Measurements from ENCODE around the gene KLHL36.
"Not testable (repeated sequence)": the region's sequence is repeated elsewhere in the genome, so short reads cannot be mapped to it uniquely, and the experiment has no call there.

KLHL36 gene

DNA sequence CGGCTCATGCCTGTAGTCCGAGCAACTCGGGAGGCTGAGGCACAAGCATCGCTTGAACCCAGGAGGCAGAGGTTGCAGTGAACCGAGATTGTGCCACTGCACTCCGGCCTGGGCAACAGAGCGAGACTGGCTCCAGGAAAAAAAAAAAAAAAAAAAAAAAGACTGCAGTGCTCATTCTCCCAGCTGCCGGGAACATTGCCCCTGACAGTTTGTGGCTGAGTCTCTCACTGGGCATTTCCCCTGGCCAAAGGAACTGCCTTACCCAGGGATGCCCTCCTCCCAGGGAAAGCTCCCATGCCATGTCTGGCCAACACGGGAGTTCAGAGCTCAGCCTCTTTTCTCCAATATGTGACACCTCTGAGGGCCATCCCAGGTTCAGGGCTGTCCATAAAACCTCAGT is 30.2 kb downstream of the KLHL36 start:
- no peak for FAIRE-seq
- TF ChIP-seq POLR2AphosphoS5 (IDR thresholded peaks at IDR 0.05; ENCODE audit: low read depth, low read length) (no peak), POLR2A (IDR thresholded peaks at IDR 0.05; ENCODE audit: low read depth, low read length) (no peak), TAF1 (IDR thresholded peaks at IDR 0.05; ENCODE audit: borderline replicate concordance, low read depth, low read length) (no peak)
- no peak for DNase-seq (ENCODE audit: insufficient read length)

DNA sequence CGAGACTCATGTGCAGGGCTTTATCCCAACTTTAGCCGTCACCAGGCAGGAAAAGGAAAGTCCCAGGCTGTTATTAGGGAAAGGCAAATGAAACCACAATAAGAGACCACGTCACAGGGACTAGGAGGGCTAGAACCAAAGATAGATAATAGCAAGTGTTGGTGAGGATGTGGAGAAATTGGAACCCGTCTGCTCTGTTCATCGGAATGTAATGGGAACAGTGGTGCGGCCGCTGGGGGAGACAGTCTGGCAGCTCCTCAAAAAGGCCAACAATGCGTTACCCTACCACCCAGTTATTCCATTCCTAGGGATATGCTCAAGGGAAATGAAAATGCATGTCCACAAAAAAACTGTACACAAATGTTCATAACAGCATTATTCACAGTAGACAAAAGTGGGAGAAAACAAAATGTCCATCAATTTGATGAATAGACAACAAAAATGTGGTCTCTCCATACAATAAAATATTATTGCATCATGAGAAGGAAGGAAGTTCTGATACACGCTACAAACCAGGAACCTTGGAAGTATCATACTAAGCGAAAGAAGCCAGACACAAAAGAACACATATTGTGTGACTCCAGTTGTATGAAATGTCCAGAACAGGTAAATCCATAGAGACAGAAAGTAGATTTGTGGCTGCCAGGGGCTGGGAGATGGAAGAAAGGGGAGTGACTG is 32.0 kb downstream of the KLHL36 start:
- no peak for DNase-seq (ENCODE audit: insufficient read length)
- no peak for FAIRE-seq
- TF ChIP-seq POLR2AphosphoS5 (IDR thresholded peaks at IDR 0.05; ENCODE audit: low read depth, low read length): no peak
- TF ChIP-seq POLR2A (IDR thresholded peaks at IDR 0.05; ENCODE audit: low read depth, low read length): no peak
- no peak for TF ChIP-seq TAF1 (IDR thresholded peaks at IDR 0.05; ENCODE audit: borderline replicate concordance, low read depth, low read length)

DNA sequence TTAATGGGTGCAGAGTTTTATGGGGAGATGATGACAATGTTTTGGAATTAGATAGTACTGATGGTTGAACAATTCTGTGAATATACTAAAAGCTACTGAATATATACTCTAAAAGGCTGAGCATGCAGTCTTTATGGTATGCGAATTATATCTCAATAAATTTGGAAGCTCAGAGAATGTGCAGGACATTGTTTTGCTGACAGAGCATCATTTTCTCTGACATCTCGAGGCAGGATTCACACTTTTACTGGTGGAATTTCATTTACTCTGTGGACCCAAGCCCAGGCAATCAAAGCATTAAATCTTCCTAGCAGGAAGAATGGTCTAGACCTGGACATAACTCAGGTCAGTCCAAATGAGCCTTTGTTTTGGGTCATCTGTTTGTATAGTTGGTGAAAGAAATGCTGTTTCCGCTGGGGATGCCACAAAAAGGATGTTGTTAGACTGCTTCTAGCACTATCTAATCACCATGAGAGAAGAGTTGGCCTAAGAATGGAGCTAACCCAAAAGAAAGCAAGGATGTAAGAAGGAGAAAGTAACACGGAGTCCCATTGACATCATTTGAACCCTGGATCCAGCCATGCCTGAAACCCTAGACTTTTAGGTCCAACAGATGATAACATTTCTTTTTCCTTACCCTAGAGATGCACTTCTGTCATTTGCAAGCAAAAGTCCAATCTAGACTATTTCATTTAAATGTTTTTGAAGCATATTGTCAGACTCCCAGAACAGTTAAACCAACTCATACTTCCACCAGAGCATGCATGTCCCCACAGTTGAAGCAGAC is 32.7 kb downstream of the KLHL36 start:
- TF ChIP-seq POLR2AphosphoS5 (IDR thresholded peaks at IDR 0.05; ENCODE audit: low read depth, low read length): no peak
- no peak for TF ChIP-seq TAF1 (IDR thresholded peaks at IDR 0.05; ENCODE audit: borderline replicate concordance, low read depth, low read length)
- TF ChIP-seq POLR2A (IDR thresholded peaks at IDR 0.05; ENCODE audit: low read depth, low read length): no peak
- FAIRE-seq (no peak), DNase-seq (ENCODE audit: insufficient read length) (no peak)

DNA sequence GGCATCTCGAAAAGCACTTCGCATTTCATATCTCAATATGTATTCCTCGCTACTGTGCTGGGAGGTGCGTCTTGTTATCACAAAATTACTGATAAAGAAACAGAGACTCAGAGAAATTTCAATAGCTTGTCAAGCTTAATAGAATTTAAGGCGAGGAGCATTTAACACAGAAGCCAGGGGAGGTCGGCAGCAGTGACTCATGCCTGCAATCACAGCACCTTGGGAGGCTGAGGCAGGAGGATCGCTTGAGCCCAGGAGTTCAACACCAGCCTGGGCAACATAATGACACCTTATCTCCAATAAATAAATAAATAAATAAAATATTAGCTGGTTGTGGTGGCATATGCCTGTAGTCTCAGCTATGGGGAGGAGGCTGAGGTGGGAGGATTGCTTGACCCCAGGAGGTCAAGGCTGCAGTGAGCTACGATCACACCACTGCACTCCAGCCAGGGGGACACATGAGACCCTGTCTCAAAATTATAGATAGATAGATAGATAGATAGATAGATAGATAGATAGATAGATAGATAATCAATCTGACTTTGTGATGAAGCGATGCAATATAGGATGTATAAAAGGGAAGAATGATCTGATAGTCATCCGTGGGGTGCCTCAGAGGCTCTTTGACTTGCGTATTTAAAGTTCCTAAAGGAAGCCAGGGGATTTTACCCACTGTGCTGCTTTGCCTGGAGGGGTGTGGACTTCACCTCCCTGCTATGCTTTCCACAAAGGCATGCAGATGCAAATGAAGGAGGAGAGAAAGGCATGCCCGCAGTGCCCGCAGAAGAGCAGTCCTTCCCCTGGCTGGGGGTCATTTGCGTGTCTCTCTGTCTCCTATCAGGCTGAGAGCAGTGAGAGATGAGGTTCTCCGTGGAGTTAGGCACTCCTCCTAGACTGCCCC is 35.6 kb downstream of the KLHL36 start:
- FAIRE-seq (no peak), DNase-seq (ENCODE audit: insufficient read length) (no peak)
- TF ChIP-seq TAF1 (IDR thresholded peaks at IDR 0.05; ENCODE audit: borderline replicate concordance, low read depth, low read length) (no peak), POLR2AphosphoS5 (IDR thresholded peaks at IDR 0.05; ENCODE audit: low read depth, low read length) (no peak), POLR2A (IDR thresholded peaks at IDR 0.05; ENCODE audit: low read depth, low read length) (no peak)

DNA sequence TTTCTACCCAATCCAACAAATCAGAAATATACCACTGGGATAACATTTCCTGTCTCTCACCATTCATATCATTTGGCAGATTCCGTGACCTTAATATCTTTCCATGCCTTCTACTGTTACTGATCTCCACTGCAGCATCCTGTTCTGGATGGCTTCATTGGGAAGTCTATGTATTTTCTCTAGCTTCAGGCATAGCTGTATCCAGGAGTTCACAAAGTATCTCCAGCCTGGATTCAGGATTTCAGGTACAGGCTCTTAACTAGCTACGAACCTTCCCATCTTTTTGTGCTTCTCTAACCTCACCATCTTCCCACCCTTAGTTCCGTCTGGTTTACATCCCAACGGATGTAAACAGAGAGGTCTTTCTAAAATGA is 36.3 kb downstream of the KLHL36 start:
- DNase-seq (ENCODE audit: insufficient read length) (no peak), FAIRE-seq (no peak)
- TF ChIP-seq TAF1 (IDR thresholded peaks at IDR 0.05; ENCODE audit: borderline replicate concordance, low read depth, low read length) (no peak), POLR2AphosphoS5 (IDR thresholded peaks at IDR 0.05; ENCODE audit: low read depth, low read length) (no peak), POLR2A (IDR thresholded peaks at IDR 0.05; ENCODE audit: low read depth, low read length) (no peak)

DNA sequence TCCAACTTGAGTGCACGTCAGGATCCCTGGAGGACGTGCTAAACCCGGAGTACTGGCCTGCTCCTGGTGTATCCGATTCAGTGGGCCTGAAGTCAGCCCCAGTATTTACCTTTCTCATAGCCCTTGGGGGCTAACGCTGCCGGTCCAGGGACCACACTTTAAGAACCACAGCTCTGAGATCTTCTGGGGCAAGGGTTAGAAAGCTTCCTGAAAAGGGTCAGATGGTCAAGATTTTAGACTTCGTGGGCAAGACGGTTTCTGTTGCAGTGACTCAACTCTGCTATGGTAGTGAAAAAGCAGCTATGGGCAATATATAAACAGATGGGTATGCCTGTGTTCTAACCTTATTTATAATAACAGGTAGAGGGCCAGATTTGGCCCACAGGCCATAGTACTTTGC is 36.9 kb downstream of the KLHL36 start:
- DNase-seq (ENCODE audit: insufficient read length) (no peak), FAIRE-seq (no peak)

DNA sequence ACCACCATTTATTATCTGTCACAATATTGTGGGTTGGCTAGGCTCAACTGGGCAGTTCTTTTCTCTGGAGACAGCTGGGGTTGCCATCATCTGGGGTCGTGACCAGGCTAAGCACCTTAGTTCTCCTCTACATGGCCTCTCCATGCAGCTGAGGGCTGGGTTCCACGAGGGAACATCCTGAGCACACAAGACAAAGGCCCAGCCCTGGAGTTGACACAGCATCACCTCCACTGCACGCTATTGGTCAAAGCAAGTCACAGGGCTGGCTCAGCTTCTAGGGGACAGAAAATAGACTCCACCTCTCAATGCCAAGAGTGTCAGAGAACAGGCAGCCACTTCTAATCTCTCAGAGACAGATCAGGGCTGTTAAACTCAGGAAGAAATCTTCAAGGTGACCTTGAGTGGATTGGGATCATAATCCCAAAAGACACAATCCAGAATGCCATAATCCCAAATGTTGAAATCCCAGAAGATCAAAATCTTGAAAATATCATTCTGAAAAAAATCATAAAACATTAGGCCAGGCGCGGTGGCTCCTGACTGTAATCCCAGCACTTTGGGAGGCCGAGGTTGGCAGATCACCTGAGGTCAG is 38.5 kb downstream of the KLHL36 start:
- DNase-seq (ENCODE audit: insufficient read length): no peak
- FAIRE-seq: no peak
- TF ChIP-seq POLR2A (IDR thresholded peaks at IDR 0.05; ENCODE audit: low read depth, low read length) (no peak), TAF1 (IDR thresholded peaks at IDR 0.05; ENCODE audit: borderline replicate concordance, low read depth, low read length) (no peak), POLR2AphosphoS5 (IDR thresholded peaks at IDR 0.05; ENCODE audit: low read depth, low read length) (no peak)

More for the DNA sequence above, 36.9 kb downstream of the KLHL36 start:
- TF ChIP-seq TAF1 (IDR thresholded peaks at IDR 0.05; ENCODE audit: borderline replicate concordance, low read depth, low read length): no peak
- no peak for TF ChIP-seq POLR2AphosphoS5 (IDR thresholded peaks at IDR 0.05; ENCODE audit: low read depth, low read length)
- no peak for TF ChIP-seq POLR2A (IDR thresholded peaks at IDR 0.05; ENCODE audit: low read depth, low read length)

DNA sequence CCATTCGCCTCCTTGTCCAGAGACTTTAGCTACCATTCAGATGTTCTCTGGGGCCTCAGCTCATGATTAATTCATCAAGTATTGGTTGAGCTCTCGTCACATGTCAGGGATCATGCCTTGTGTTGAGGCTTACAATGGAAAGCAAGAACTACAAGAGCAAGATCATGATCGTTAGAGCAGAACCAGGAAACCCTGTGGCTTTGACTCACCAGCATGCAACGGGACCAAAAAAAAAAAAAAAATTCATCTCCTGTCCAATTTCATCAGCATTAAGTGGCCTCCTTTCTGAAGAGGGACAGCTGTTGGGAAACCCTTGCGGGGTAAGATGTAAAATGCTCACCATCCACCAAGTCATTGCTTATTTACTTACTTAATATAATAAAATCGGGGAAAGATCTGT is 39.4 kb downstream of the KLHL36 start:
- FAIRE-seq (peak; percentile 83), DNase-seq (ENCODE audit: insufficient read length) (no peak)
- TF ChIP-seq POLR2AphosphoS5 (IDR thresholded peaks at IDR 0.05; ENCODE audit: low read depth, low read length) (no peak), POLR2A (IDR thresholded peaks at IDR 0.05; ENCODE audit: low read depth, low read length) (no peak), TAF1 (IDR thresholded peaks at IDR 0.05; ENCODE audit: borderline replicate concordance, low read depth, low read length) (no peak)

DNA sequence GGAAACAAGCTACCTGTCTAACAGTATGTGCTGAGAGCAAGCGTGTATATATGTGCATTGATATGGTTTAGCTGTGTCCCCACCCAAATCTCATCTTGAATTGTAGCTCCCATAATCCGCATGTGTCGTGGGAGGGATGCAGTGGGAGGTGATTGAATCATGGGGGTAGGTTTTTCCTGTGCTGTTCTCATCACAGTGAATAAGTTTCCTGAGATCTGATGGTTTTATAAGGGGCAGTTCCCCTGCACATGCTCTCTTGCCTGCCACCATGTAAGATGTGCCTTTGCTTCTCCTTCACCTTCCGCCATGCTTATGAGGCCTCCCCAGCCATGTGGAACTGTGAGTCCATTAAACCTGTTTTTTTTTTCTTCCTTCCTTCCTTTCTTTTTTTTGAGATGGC is 39.9 kb downstream of the KLHL36 start:
- DNase-seq (ENCODE audit: insufficient read length); FAIRE-seq: not testable (repeated sequence)

DNA sequence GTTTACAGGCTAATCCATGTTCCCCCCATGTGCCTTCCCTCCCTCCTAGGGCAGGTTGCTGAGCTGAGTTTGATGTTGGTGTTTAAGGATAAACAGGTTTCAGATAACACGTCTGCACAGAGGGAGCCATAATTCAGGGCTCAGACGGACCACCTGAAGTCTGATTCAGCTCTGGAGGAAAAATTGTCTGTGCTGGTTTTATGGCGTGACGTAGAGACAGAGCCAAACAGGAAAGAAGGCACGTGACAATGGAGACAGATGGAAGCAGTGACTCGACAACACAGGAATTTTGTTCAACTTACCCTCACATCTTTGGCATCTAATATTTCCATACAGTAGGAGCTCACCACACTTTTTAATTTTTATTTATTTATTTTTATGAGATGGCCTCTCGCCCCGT is 40.8 kb downstream of the KLHL36 start:
- TF ChIP-seq POLR2AphosphoS5 (IDR thresholded peaks at IDR 0.05; ENCODE audit: low read depth, low read length) (no peak), POLR2A (IDR thresholded peaks at IDR 0.05; ENCODE audit: low read depth, low read length) (no peak), TAF1 (IDR thresholded peaks at IDR 0.05; ENCODE audit: borderline replicate concordance, low read depth, low read length) (no peak)
- DNase-seq (ENCODE audit: insufficient read length): no peak
- FAIRE-seq: no peak
